GM12874 (cell line): Measurements from ENCODE around the gene CHD6.

ENCODE experiments used
- CTCF ChIP-seq: IDR thresholded peaks from 2 replicates; pipeline ENCODE4 v1.5.1; 2011; ENCODE audit warnings: low read depth, mild to moderate bottlenecking, control low read depth, low read length, moderate library complexity; ENCODE audit not compliant: insufficient read depth

The CHD6 gene

GRCh38 chr20:41391587-41392001 is 226.6 kb downstream of the CHD6 start:
- no peak for TF ChIP-seq CTCF

- no peak for TF ChIP-seq CTCF
Observed at GRCh38 chr20:41390889-41391288, 227.3 kb downstream of the CHD6 start.

- TF ChIP-seq CTCF: no peak
Observed at GRCh38 chr20:41387444-41387851, 230.7 kb downstream of the CHD6 start.

- TF ChIP-seq CTCF: no peak
Observed at GRCh38 chr20:41386502-41387427, 231.4 kb downstream of the CHD6 start.

GRCh38 chr20:41382791-41383305 is 235.3 kb downstream of the CHD6 start:
- no peak for TF ChIP-seq CTCF

- no peak for TF ChIP-seq CTCF
Observed at GRCh38 chr20:41380551-41381193, 237.5 kb downstream of the CHD6 start.

- TF ChIP-seq CTCF: no peak
Observed at GRCh38 chr20:41379551-41379950, 238.6 kb downstream of the CHD6 start.
